ENCODE data around the gene DNAJB6.

DNA sequence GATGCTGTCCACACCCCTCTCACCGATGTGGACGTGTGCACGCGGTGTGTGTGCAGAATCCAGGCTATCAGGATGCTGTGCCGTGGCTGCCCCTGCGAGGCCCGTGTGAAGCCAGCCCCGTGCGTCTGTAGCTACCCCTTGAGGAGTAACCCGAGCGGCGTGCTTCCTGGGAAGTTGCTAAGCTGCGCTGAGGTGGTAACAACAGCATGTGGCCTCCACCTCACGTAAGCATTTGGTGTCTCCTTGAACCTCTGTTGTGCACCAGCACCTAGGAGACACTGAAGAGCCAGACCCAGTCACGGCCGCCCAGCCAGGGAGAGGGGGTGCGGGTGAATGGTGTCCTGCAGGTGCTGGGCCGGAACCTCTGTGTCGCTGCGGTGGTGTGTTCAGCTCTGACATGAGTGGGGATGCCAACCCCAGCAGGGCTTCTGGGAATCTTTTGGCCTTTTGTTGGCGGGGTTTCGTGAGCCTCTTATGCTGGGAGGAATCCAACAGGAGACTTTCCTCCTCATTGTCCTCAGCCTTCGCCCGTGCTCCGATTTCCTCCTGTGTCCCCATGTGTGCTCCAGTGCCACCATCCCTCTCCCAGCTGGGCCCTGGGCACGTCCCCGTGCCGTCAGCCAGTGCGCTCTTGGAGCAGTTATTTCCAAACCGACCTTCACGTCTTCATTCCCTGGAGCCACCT, 60.4 kb downstream of the DNAJB6 start:
- TF ChIP-seq REST (IDR thresholded peaks at IDR 0.05; ENCODE audit: insufficient read depth in 1 of 2, low read depth in 2 of 2, low read length in 1 of 2): no peak
- no peak for TF ChIP-seq CTCF (IDR thresholded peaks at IDR 0.05)
- TF ChIP-seq POLR2AphosphoS5 (IDR thresholded peaks at IDR 0.05; ENCODE audit: low read depth, low read length): no peak
- TF ChIP-seq TCF7L2 (IDR thresholded peaks at IDR 0.05; ENCODE audit: low read depth, low read length): no peak
- no peak for TF ChIP-seq SIN3A (IDR thresholded peaks at IDR 0.05; ENCODE audit: borderline replicate concordance, insufficient read depth, low read depth, low read length)
